Ovary (tissue), 9 donors: Measurements from ENCODE around the gene DDHD1. TPM values are rescaled to one million over a fixed set of nuclear protein-coding genes. Genes with fewer than 3 reads are reported as not detected.

Experiments
- DNase-seq, 5 donors: peaks; one replicate each; pipeline ENCODE4 v3.0.0-alpha.2; 2019 to 2020
- H3K27ac ChIP-seq, 2 donors: fragments of 200-600 bp; one replicate each; pipeline versions ENCODE4 v1.5.1 to v1.8.0; 2019 to 2022
- H3K27me3 ChIP-seq: fragments of 200-600 bp; one replicate; pipeline ENCODE4 v1.8.0; 2022
- H3K36me3 ChIP-seq: fragments of 200-600 bp; sonication (generic); one replicate; pipeline ENCODE4 v1.5.1; 2019
- H3K4me1 ChIP-seq: one replicate; pipeline ENCODE4 v1.8.1; 2013; ENCODE audit warnings: mild to moderate bottlenecking, moderate library complexity; ENCODE audit not compliant: insufficient read depth
- H3K4me3 ChIP-seq: fragments of 200-600 bp; sonication (generic); one replicate; pipeline ENCODE4 v1.5.1; 2017
- H3K9me3 ChIP-seq, 2 donors: fragments of 200-600 bp in 1 of 2; sonication (generic) in 1 of 2; one replicate each; pipeline versions ENCODE4 v1.5.1 to v1.8.1; 2013 to 2019; ENCODE audit warnings: mild to moderate bottlenecking in 1 of 2, moderate library complexity in 1 of 2
- CTCF ChIP-seq, 3 donors: fragments of 450-650 bp in 2 of 3; fragments of 200-600 bp in 1 of 3; IDR thresholded peaks; one replicate each; pipeline versions ENCODE4 v1.5.1 to v1.8.0; 2016 to 2022; ENCODE audit warnings: antibody characterized with exemption in 3 of 3, mild to moderate bottlenecking in 1 of 3
- EP300 ChIP-seq: sonication (generic); formaldehyde crosslinking; IDR thresholded peaks from one replicate; pipeline ENCODE4 v1.6.1; 2017; ENCODE audit warnings: antibody characterized with exemption
- POLR2A ChIP-seq: fragments of 450-650 bp; IDR thresholded peaks from one replicate; pipeline ENCODE4 v1.6.1; 2017; ENCODE audit warnings: antibody characterized with exemption, mild to moderate bottlenecking, moderate library complexity
- WGBS, 3 donors: extraction: QIAGEN DNeasy Blood & Tissue Kit in 1 of 3; methylation state at CpG; one replicate each; pipeline versions ENCODE4 v1.1.5 to v1.1.7; 2013 to 2017; 5-methylcytosine and 5-hydroxymethylcytosine counted together
- intact Hi-C, 4 donors: fragments of 100-400 bp; cut with DNase I; formaldehyde crosslinking; loops; one replicate each; pipeline versions ENCODE4 v1.11.0 to v1.15.1; 2022 to 2023
- polyA plus RNA-seq, 2 donors: library from polyadenylated mRNA; stranded (reverse); fragments of 200-250 nt in 1 of 2; fragments of 350-450 nt in 1 of 2; fragmentation: Illumina TruSeq in 1 of 2; extraction: RNeasy Lipid Tissue Mini Kit (QIAGEN cat#74804) in 1 of 2; gene quantifications; one replicate each; pipeline ENCODE4 v1.2.3, GENCODE V29; 2013 to 2014
- total RNA-seq, 7 donors: library from RNA; depleted of rRNA in 2 of 7; stranded (reverse); fragments of >200 nt in 2 of 7; fragmentation: NEBNext Ultra II Directional in 3 of 7; extraction: Animal tissue kit (Norgen Biotek cat#: 25700) in 3 of 7; gene quantifications; one replicate each; pipeline versions ENCODE4 v1.1.0 to v1.2.4, GENCODE V29; 2016 to 2023
- donor health status: DM: no; HTN: no; CAD: no; lungs with moderate emphysema.
- donor health status: DM: no; HTN: no; CAD: no.
- donor health status: Bipolar disorder and iron deficiency.
- donor health status: DM: yes; HTN: yes; CAD: no.
- donor health status: DM: no; HTN: no; CAD: no.
- donor health status: DM: yes; HTN: yes; CAD: no.

DDHD1 gene
- total and polyA plus RNA-seq, 9 donors, result 4.6 to 21.9 (median 18.8) TPM

- WGBS, 3 donors, result 14 to 23% (median 16%) methylated on average over 3 of the region's 3 CpGs
- TF ChIP-seq POLR2A, result no peak
- no peak for TF ChIP-seq EP300
- TF ChIP-seq CTCF (IDR thresholded peaks at IDR 0.05), result no peak
- Histone ChIP-seq H3K9me3 (no peaks in the 10 kb centered on the region), H3K27me3 (no peaks in the 10 kb centered on the region), H3K36me3 (no peaks in the 10 kb centered on the region), H3K4me1 (peaks cover 6% of the 10 kb centered on the region), H3K27ac (peak overlapping the region; percentile 38 to 55), H3K4me3 (no peak overlapping the region)
- intact Hi-C loops, result no loop called here
- no peak for DNase-seq
Observed at GRCh38 chr14:53010193-53011040, 142.7 kb downstream of the DDHD1 start.

- no peaks in the 10 kb centered on the region for H3K9me3 ChIP-seq
- H3K4me1 ChIP-seq, result peaks cover 10% of the 10 kb centered on the region
- no peak for DNase-seq
- WGBS, 3 donors, result 61 to 71% (median 70%) methylated on average over 4 of the region's 4 CpGs
- intact Hi-C loops, result no loop called here
- TF ChIP-seq CTCF (IDR thresholded peaks at IDR 0.05), result no peak
- no peak for TF ChIP-seq EP300
- TF ChIP-seq POLR2A, result no peak
- H3K27ac ChIP-seq, result no peak overlapping the region
- no peaks in the 10 kb centered on the region for H3K27me3 ChIP-seq
- no peaks in the 10 kb centered on the region for H3K36me3 ChIP-seq
- no peak overlapping the region for H3K4me3 ChIP-seq
Observed at GRCh38 chr14:53006931-53007562, 146.1 kb downstream of the DDHD1 start.

GRCh38 chr14:53004976-53005375 lies 148.1 kb downstream of the DDHD1 start:
- Histone ChIP-seq H3K27me3 (no peaks in the 10 kb centered on the region), H3K4me1 (peaks cover 4% of the 10 kb centered on the region), H3K4me3 (no peak overlapping the region), H3K36me3 (no peaks in the 10 kb centered on the region), H3K9me3 (no peaks in the 10 kb centered on the region), H3K27ac (no peak overlapping the region)
- intact Hi-C loops, result no loop called here
- no peak for DNase-seq
- WGBS, 3 donors, result 77 to 91% (median 89%) methylated on average over 5 of the region's 5 CpGs
- TF ChIP-seq EP300 (no peak), POLR2A (no peak), CTCF (IDR thresholded peaks at IDR 0.05) (no peak)

- intact Hi-C loops, result no loop called here
- no peaks in the 10 kb centered on the region for H3K27me3 ChIP-seq
- no peak overlapping the region for H3K27ac ChIP-seq
- H3K4me1 ChIP-seq, result peaks cover 4% of the 10 kb centered on the region
- no peak overlapping the region for H3K4me3 ChIP-seq
- no peaks in the 10 kb centered on the region for H3K9me3 ChIP-seq
- DNase-seq, result no peak
- TF ChIP-seq CTCF (IDR thresholded peaks at IDR 0.05) (no peak), POLR2A (no peak), EP300 (no peak)
- H3K36me3 ChIP-seq, result no peaks in the 10 kb centered on the region
- WGBS, 3 donors, result 77 to 95% (median 91%) methylated on average over 4 of the region's 4 CpGs
Observed at GRCh38 chr14:53003776-53004175, 149.3 kb downstream of the DDHD1 start.
